Vagina (tissue), 2 donors: ENCODE results near the gene CHRM5.

Experiments used
- CTCF ChIP-seq, 3 experiments: fragments of 450-650 bp in 2 of 3; fragments of 200-600 bp in 1 of 3; sonication (generic) in 1 of 3; IDR thresholded peaks; one replicate each; pipeline ENCODE4 v1.5.1; 2017 to 2019; ENCODE audit warnings: antibody characterized with exemption in 3 of 3, mild to moderate bottlenecking in 2 of 3, moderate library complexity in 2 of 3
- POLR2A ChIP-seq, 2 donors: fragments of 450-650 bp; IDR thresholded peaks; one replicate each; pipeline ENCODE4 v1.6.1; 2017; ENCODE audit warnings: antibody characterized with exemption in 2 of 2, mild to moderate bottlenecking in 2 of 2, moderate library complexity in 2 of 2

DNA sequence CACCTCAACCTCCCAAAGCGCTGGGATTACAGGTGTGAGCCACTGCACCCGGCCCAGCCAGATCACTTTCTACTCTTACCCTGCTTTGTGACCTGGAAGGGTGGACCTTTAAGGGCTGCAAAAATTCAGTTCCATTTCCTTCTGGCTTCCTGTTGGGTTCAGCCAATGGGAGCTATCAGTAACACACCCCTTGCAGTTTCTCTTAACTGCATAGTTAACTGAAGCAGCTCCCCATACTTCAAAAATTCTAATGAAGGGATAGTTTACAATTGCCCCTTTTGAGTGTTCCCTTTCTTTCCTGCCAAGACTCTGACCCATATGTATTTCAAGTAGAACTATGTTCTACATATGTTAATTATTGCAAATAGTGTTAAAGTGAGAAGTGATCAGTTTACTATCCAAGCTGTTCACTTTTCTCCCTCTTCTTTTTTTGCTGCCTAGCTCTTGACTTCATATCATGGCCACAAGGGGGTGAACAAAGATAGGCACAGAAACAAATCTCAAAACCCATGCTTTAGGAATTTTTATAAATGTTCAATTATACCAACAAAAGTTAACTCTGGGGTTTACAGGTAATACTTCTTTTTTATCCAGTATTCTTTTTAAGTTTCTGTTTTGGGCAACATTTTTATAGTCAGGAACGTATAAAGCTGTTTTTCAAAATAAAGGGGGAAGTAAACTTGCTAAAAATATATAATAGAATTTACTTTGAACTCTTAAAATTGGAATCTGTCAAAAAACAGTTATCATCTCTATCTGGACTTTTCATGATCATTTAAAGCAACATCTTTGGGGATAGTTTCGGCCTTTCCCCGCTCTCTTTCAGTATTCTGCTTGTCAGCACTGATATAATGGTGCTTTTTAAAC lies 141.7 kb downstream of the CHRM5 start:
- TF ChIP-seq CTCF (IDR thresholded peaks at IDR 0.05) = peak in 1 of 3 experiments; percentile 21
- no peak for TF ChIP-seq POLR2A (IDR thresholded peaks at IDR 0.05)
